GM12892 (cell line): ENCODE results near the gene NCAM2.

Experiments
- DNase-seq: peaks from one replicate; pipeline ENCODE4 v3.0.0; 2011; ENCODE audit not compliant: insufficient read length
- FAIRE-seq: peaks from 2 replicates; lab custom pipeline; 2011; peaks lifted over from hg19 to GRCh38; lab: Jason Lieb, UNC
- POLR2A ChIP-seq: IDR thresholded peaks from 2 replicates; pipeline ENCODE4 v1.6.1; 2011; ENCODE audit warnings: low read depth, low read length, control low read depth
- POLR2AphosphoS5 ChIP-seq: IDR thresholded peaks from 2 replicates; pipeline ENCODE4 v1.6.1; 2011; ENCODE audit warnings: low read depth, low read length, control low read depth
- TAF1 ChIP-seq: IDR thresholded peaks from 2 replicates; pipeline ENCODE4 v1.6.1; 2011; ENCODE audit warnings: low read depth, mild to moderate bottlenecking, control low read depth, low read length, borderline replicate concordance

NCAM2 gene

GRCh38 chr21:21203822-21204339 is 205.7 kb downstream of the NCAM2 start:
- DNase-seq = no peak
- no peak for FAIRE-seq
- TF ChIP-seq POLR2AphosphoS5 (no peak), TAF1 (no peak), POLR2A (no peak)

GRCh38 chr21:21204366-21204996 is 206.3 kb downstream of the NCAM2 start:
- DNase-seq = no peak
- FAIRE-seq = no peak
- no peak for TF ChIP-seq POLR2A
- TF ChIP-seq TAF1 = no peak
- TF ChIP-seq POLR2AphosphoS5 = no peak

DNA sequence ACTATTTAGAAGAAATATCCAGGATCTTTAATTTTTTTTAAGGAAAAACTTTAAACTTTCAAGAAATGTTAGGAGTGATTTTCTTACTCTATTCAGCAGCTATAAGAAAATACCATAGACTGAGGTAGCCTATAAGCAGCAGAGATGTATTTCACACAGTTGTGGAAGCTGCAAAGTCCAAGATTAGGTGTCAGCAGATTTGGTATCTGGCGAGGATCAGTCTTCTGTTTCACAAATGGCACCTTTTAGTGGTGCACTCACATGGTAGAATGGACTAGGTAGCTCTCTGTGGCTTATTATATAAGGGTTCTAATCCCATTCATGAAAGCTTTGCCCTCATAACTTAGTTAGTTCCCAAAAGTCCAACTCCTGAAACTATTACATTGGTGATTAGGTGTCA is 207.4 kb downstream of the NCAM2 start:
- no peak for FAIRE-seq
- TF ChIP-seq POLR2A = no peak
- TF ChIP-seq POLR2AphosphoS5 = no peak
- TF ChIP-seq TAF1 = no peak
- DNase-seq = no peak

DNA sequence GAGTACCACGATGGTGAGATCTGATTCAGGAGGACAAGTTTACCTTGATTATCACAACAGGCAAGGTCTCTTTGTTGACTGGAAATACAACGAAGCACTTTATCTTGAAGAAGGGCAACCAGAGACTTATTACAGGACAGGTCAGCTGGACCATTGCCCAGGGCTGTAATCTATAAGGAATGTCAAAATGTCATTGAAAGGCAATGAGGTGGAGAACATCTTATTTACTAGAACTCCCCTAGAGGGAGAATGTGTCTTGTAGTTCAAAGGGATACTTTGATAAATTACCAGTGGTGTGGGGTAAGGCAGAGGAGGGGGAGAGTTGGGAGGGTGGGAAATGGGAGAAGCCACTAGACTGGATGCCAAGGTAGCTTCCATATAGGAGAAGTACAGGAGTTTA is 212.3 kb downstream of the NCAM2 start:
- DNase-seq = no peak
- TF ChIP-seq POLR2A (no peak), TAF1 (no peak), POLR2AphosphoS5 (no peak)
- no peak for FAIRE-seq

GRCh38 chr21:21213297-21213696 is 215.1 kb downstream of the NCAM2 start:
- DNase-seq = no peak
- no peak for FAIRE-seq
- no peak for TF ChIP-seq POLR2AphosphoS5
- no peak for TF ChIP-seq TAF1
- no peak for TF ChIP-seq POLR2A

DNA sequence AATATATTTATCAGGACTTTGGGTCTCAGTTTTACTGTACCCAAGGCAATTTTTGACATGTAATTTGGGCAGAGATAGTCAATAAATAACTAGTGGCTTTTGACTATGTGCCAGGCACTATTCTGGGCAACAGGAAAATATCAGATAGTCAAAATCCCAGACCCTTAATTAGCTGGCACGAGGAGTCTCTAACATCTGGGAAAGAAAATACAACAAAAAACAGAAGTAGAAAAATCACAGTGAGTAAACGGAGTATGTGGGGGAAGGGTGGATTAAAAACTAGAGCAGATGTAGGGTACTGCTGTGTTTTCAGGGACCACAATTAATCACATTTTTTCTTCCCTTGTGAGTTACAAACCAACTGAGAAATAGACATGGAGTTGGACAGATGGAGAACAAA is 217.8 kb downstream of the NCAM2 start:
- no peak for FAIRE-seq
- no peak for DNase-seq
- TF ChIP-seq POLR2A (no peak), POLR2AphosphoS5 (no peak), TAF1 (no peak)

- TF ChIP-seq POLR2A (no peak), TAF1 (no peak), POLR2AphosphoS5 (no peak)
- no peak for FAIRE-seq
These were observed 228.3 kb downstream of the NCAM2 start for GRCh38 chr21:21226472-21226871.

GRCh38 chr21:21230672-21231071 is 232.5 kb downstream of the NCAM2 start:
- FAIRE-seq (no peak), DNase-seq (no peak)
- TF ChIP-seq POLR2A (no peak), POLR2AphosphoS5 (no peak), TAF1 (no peak)

More at GRCh38 chr21:21226472-21226871, 228.3 kb downstream of the NCAM2 start:
- DNase-seq = no peak

- no peak for DNase-seq
- FAIRE-seq = no peak
- TF ChIP-seq TAF1 = no peak
- no peak for TF ChIP-seq POLR2AphosphoS5
- no peak for TF ChIP-seq POLR2A
These were observed 233.7 kb downstream of the NCAM2 start for GRCh38 chr21:21231913-21232312.

GRCh38 chr21:21232320-21232719 is 234.1 kb downstream of the NCAM2 start:
- TF ChIP-seq POLR2A (no peak), TAF1 (no peak), POLR2AphosphoS5 (no peak)
- no peak for DNase-seq
- no peak for FAIRE-seq

- no peak for FAIRE-seq
- TF ChIP-seq POLR2AphosphoS5 (no peak), TAF1 (no peak), POLR2A (no peak)
- DNase-seq = no peak
These were observed 234.8 kb downstream of the NCAM2 start for GRCh38 chr21:21233051-21233450.

- FAIRE-seq (no peak), DNase-seq (no peak)
- TF ChIP-seq POLR2A (no peak), POLR2AphosphoS5 (no peak)
These were observed 238.8 kb downstream of the NCAM2 start for GRCh38 chr21:21236996-21237395.
